Measurements from ENCODE around the gene NDUFA5.
"Not testable (repeated sequence)": the region's sequence is repeated elsewhere in the genome, so short reads cannot be mapped to it uniquely, and the experiment has no call there.

NDUFA5 gene

GRCh38 chr7:123539871-123540270, 17.7 kb downstream of the NDUFA5 start:
- Histone ChIP-seq H3K4me3 (no peak overlapping the region), H3K4me1 (no peaks in the 10 kb centered on the region), H3K27me3 (ENCODE audit: low read depth) (no peaks in the 10 kb centered on the region), H3K9me3 (no peaks in the 10 kb centered on the region), H3K36me3 (replicated peaks) (no peaks in the 10 kb centered on the region; the same call in 1 of the 2 replicates)
- in situ Hi-C loops (cut with MboI; ENCODE audit: low sequenced_read_pairs), result no loop called here
- no peak for DNase-seq (ENCODE audit: low spot score in 2 of 2)

- Histone ChIP-seq H3K4me3 (no peak overlapping the region), H3K27me3 (ENCODE audit: low read depth) (peaks cover under 1% of the 10 kb centered on the region), H3K4me1 (peaks cover 4% of the 10 kb centered on the region; the same call in 1 of the 2 replicates), H3K9me3 (no peaks in the 10 kb centered on the region), H3K36me3 (replicated peaks) (no peaks in the 10 kb centered on the region)
- in situ Hi-C loops (cut with MboI; ENCODE audit: low sequenced_read_pairs), result no loop called here
- no peak for DNase-seq (ENCODE audit: low spot score in 2 of 2)
Measured at GRCh38 chr7:123538897-123539296, 18.7 kb downstream of the NDUFA5 start.

- DNase-seq (ENCODE audit: low spot score in 2 of 2), result no peak
- H3K4me1 ChIP-seq, result peaks cover 8% of the 10 kb centered on the region; the same call in 1 of the 2 replicates
- H3K9me3 ChIP-seq, result no peaks in the 10 kb centered on the region
- in situ Hi-C loops (cut with MboI; ENCODE audit: low sequenced_read_pairs), result no loop called here
- H3K36me3 ChIP-seq (replicated peaks), result no peaks in the 10 kb centered on the region
- H3K4me3 ChIP-seq, result no peak overlapping the region
- H3K27me3 ChIP-seq (ENCODE audit: low read depth), result peaks cover 7% of the 10 kb centered on the region
Measured at GRCh38 chr7:123538189-123538714, 19.4 kb downstream of the NDUFA5 start.

GRCh38 chr7:123537026-123537642, 20.5 kb downstream of the NDUFA5 start:
- Histone ChIP-seq H3K4me1 (peaks cover 9% of the 10 kb centered on the region; the same call in 1 of the 2 replicates), H3K36me3 (replicated peaks) (no peaks in the 10 kb centered on the region), H3K4me3 (no peak overlapping the region), H3K9me3 (no peaks in the 10 kb centered on the region), H3K27me3 (ENCODE audit: low read depth) (peaks cover 12% of the 10 kb centered on the region)
- in situ Hi-C loops (cut with MboI; ENCODE audit: low sequenced_read_pairs), result no loop called here
- no peak for DNase-seq (ENCODE audit: low spot score in 2 of 2)

GRCh38 chr7:123535517-123535916, 22.1 kb downstream of the NDUFA5 start:
- in situ Hi-C loops (cut with MboI; ENCODE audit: low sequenced_read_pairs), result no loop called here
- Histone ChIP-seq H3K36me3 (replicated peaks) (no peaks in the 10 kb centered on the region), H3K9me3 (no peaks in the 10 kb centered on the region), H3K27me3 (ENCODE audit: low read depth) (peaks cover 12% of the 10 kb centered on the region), H3K4me3 (no peak overlapping the region; the same call in 1 of the 2 replicates), H3K4me1 (peaks cover 9% of the 10 kb centered on the region; the same call in 1 of the 2 replicates)
- no peak for DNase-seq (ENCODE audit: low spot score in 2 of 2)

- Histone ChIP-seq H3K27me3 (ENCODE audit: low read depth) (peaks cover 12% of the 10 kb centered on the region), H3K36me3 (replicated peaks) (no peaks in the 10 kb centered on the region), H3K4me1 (peaks cover 9% of the 10 kb centered on the region; the same call in 1 of the 2 replicates), H3K9me3 (no peaks in the 10 kb centered on the region), H3K4me3 (peak within 1 kb of the TSS; percentile 65)
- peak; percentile 95 to 99 for DNase-seq (ENCODE audit: low spot score in 2 of 2)
- in situ Hi-C loops (cut with MboI; ENCODE audit: low sequenced_read_pairs), result no loop called here
Measured at GRCh38 chr7:123534383-123535260, 23.0 kb downstream of the NDUFA5 start, which contains the start of gene IQUB. TSS of gene IQUB (minus strand) at chr7:123534595. CDS start at chr7:123512340, 22,255 bp downstream.

- Histone ChIP-seq H3K9me3 (no peaks in the 10 kb centered on the region), H3K27me3 (ENCODE audit: low read depth) (peaks cover 12% of the 10 kb centered on the region), H3K4me1 (peaks cover 13% of the 10 kb centered on the region; the same call in 1 of the 2 replicates), H3K36me3 (replicated peaks) (no peaks in the 10 kb centered on the region), H3K4me3 (peak overlapping the region; percentile 65)
- in situ Hi-C loops (cut with MboI; ENCODE audit: low sequenced_read_pairs), result no loop called here
- no peak for DNase-seq (ENCODE audit: low spot score in 2 of 2)
Measured at GRCh38 chr7:123533929-123534382, 23.7 kb downstream of the NDUFA5 start.

- Histone ChIP-seq H3K4me3 (no peak overlapping the region), H3K9me3 (no peaks in the 10 kb centered on the region), H3K27me3 (ENCODE audit: low read depth) (peaks cover 12% of the 10 kb centered on the region), H3K36me3 (replicated peaks) (no peaks in the 10 kb centered on the region), H3K4me1 (peaks cover 17% of the 10 kb centered on the region; the same call in 1 of the 2 replicates)
- no peak for DNase-seq (ENCODE audit: low spot score in 2 of 2)
- in situ Hi-C loops (cut with MboI; ENCODE audit: low sequenced_read_pairs), result no loop called here
Measured at GRCh38 chr7:123533553-123533917, 24.1 kb downstream of the NDUFA5 start.

- H3K9me3 ChIP-seq; H3K36me3 ChIP-seq (replicated peaks); in situ Hi-C loops (cut with MboI; ENCODE audit: low sequenced_read_pairs): not testable (repeated sequence)
- DNase-seq (ENCODE audit: low spot score in 2 of 2), result peak in 1 of 2 experiments; percentile 45
- Histone ChIP-seq H3K27me3 (ENCODE audit: low read depth) (peaks cover 12% of the 10 kb centered on the region), H3K4me1 (peaks cover 23% of the 10 kb centered on the region; the same call in 1 of the 2 replicates), H3K4me3 (peak overlapping the region; percentile 20)
Measured at GRCh38 chr7:123532788-123533552, 24.6 kb downstream of the NDUFA5 start.

GRCh38 chr7:123532343-123532742, 25.3 kb downstream of the NDUFA5 start:
- peaks cover 12% of the 10 kb centered on the region for H3K27me3 ChIP-seq (ENCODE audit: low read depth)
- in situ Hi-C loops (cut with MboI; ENCODE audit: low sequenced_read_pairs); DNase-seq (ENCODE audit: low spot score in 2 of 2); H3K9me3 ChIP-seq; H3K36me3 ChIP-seq (replicated peaks); H3K4me3 ChIP-seq: not testable (repeated sequence)
- peaks cover 24% of the 10 kb centered on the region; the same call in 1 of the 2 replicates for H3K4me1 ChIP-seq

GRCh38 chr7:123530035-123530591, 27.5 kb downstream of the NDUFA5 start:
- DNase-seq (ENCODE audit: low spot score in 2 of 2); in situ Hi-C loops (cut with MboI; ENCODE audit: low sequenced_read_pairs); H3K9me3 ChIP-seq; H3K36me3 ChIP-seq (replicated peaks); H3K4me3 ChIP-seq: not testable (repeated sequence)
- H3K4me1 ChIP-seq, result peaks cover 24% of the 10 kb centered on the region; the same call in 1 of the 2 replicates
- peaks cover 12% of the 10 kb centered on the region for H3K27me3 ChIP-seq (ENCODE audit: low read depth)

- Histone ChIP-seq H3K27me3 (ENCODE audit: low read depth) (peaks cover 5% of the 10 kb centered on the region), H3K4me3 (peak overlapping the region; percentile 35), H3K4me1 (peaks cover 16% of the 10 kb centered on the region; the same call in 1 of the 2 replicates), H3K9me3 (no peaks in the 10 kb centered on the region), H3K36me3 (replicated peaks) (no peaks in the 10 kb centered on the region)
- in situ Hi-C loops (cut with MboI; ENCODE audit: low sequenced_read_pairs), result no loop called here
- DNase-seq (ENCODE audit: low spot score in 2 of 2), result no peak
Measured at GRCh38 chr7:123528265-123528664, 29.4 kb downstream of the NDUFA5 start.

All from HAP-1 (cell line).